ENCODE results near the gene APOA5.
"Not testable (repeated sequence)": the region's sequence is repeated elsewhere in the genome, so short reads cannot be mapped to it uniquely, and the experiment has no call there.

APOA5 gene

GRCh38 chr11:116774661-116775060 lies 17.0 kb downstream of the APOA5 start:
- no peak for DNase-seq (ENCODE audit: low read depth in 2 of 2, low spot score in 1 of 2)

GRCh38 chr11:116773203-116774097 lies 18.2 kb downstream of the APOA5 start:
- no peak for DNase-seq (ENCODE audit: low read depth in 2 of 2, low spot score in 1 of 2)

GRCh38 chr11:116772443-116773202 lies 19.1 kb downstream of the APOA5 start, which contains the start of gene BUD13:
TSS of gene BUD13 (minus strand) at chr11:116772987. CDS start at chr11:116772964, 23 bp downstream.
- DNase-seq (ENCODE audit: low read depth in 2 of 2, low spot score in 1 of 2), result peak; percentile 85 to 86

GRCh38 chr11:116771935-116772334 lies 19.7 kb downstream of the APOA5 start:
- no peak for DNase-seq (ENCODE audit: low read depth in 2 of 2, low spot score in 1 of 2)

- DNase-seq (ENCODE audit: low read depth in 2 of 2, low spot score in 1 of 2), result no peak
Observed at GRCh38 chr11:116762132-116762531, 29.5 kb downstream of the APOA5 start.

- DNase-seq (ENCODE audit: low read depth in 2 of 2, low spot score in 1 of 2), result not testable (repeated sequence)
Observed at GRCh38 chr11:116756044-116756443, 35.6 kb downstream of the APOA5 start.

- DNase-seq (ENCODE audit: low read depth in 2 of 2, low spot score in 1 of 2), result no peak
Observed at GRCh38 chr11:116750070-116750718, 41.5 kb downstream of the APOA5 start.

GRCh38 chr11:116742104-116742503 lies 49.6 kb downstream of the APOA5 start:
- DNase-seq (ENCODE audit: low read depth in 2 of 2, low spot score in 1 of 2), result no peak

- DNase-seq (ENCODE audit: low read depth in 2 of 2, low spot score in 1 of 2), result no peak
Observed at GRCh38 chr11:116740741-116741140, 50.9 kb downstream of the APOA5 start.
